Liver (tissue), 9 donors: ENCODE measurements around the gene MLEC. TPM values are rescaled to one million over a fixed set of nuclear protein-coding genes. Genes with fewer than 3 reads are reported as not detected.

Source experiments
- DNase-seq: peaks from one replicate; pipeline ENCODE4 v3.0.0-alpha.2; 2017; ENCODE audit warnings: low spot score
- H3K27ac ChIP-seq, 2 donors: one replicate each; pipeline ENCODE4 v1.7.0; 2013; ENCODE audit warnings: inconsistent platforms in 2 of 2, low read length in 2 of 2, control low read depth in 1 of 2, low read depth in 1 of 2, mild to moderate bottlenecking in 1 of 2
- H3K27me3 ChIP-seq, 4 donors: one replicate each; pipeline versions ENCODE4 v1.6.1 to v1.7.0; 2013; ENCODE audit warnings: low read length in 3 of 4, inconsistent platforms in 1 of 4, mild to moderate bottlenecking in 1 of 4, moderate library complexity in 1 of 4; ENCODE audit not compliant: control insufficient read depth in 4 of 4, insufficient read depth in 4 of 4
- H3K36me3 ChIP-seq, 4 donors: one replicate each; pipeline versions ENCODE4 v1.6.1 to v1.7.0; 2013; ENCODE audit warnings: low read length in 3 of 4, mild to moderate bottlenecking in 3 of 4, low read depth in 1 of 4, moderate library complexity in 1 of 4; ENCODE audit not compliant: control insufficient read depth in 4 of 4, insufficient read depth in 3 of 4
- H3K4me1 ChIP-seq, 4 donors: one replicate each; pipeline versions ENCODE4 v1.6.1 to v1.7.0; 2013; ENCODE audit warnings: low read length in 3 of 4, mild to moderate bottlenecking in 3 of 4, moderate library complexity in 1 of 4; ENCODE audit not compliant: control insufficient read depth in 4 of 4, insufficient read depth in 4 of 4
- H3K4me3 ChIP-seq, 3 donors: one replicate each; pipeline versions ENCODE4 v1.6.1 to v1.7.0; 2013; ENCODE audit warnings: low read length in 3 of 3, control low read depth in 1 of 3, low read depth in 1 of 3, mild to moderate bottlenecking in 1 of 3
- H3K9ac ChIP-seq, 2 donors: one replicate each; pipeline ENCODE4 v1.7.0; 2013; ENCODE audit warnings: low read length in 2 of 2, mild to moderate bottlenecking in 2 of 2, moderate library complexity in 2 of 2, control low read depth in 1 of 2, low read depth in 1 of 2
- H3K9me3 ChIP-seq, 4 donors: one replicate each; pipeline versions ENCODE4 v1.6.1 to v1.7.0; 2013; ENCODE audit warnings: low read length in 3 of 4; ENCODE audit not compliant: control insufficient read depth in 4 of 4
- EGR1 ChIP-seq, 2 donors: IDR thresholded peaks; 2 replicates each; pipeline ENCODE4 v1.6.1; 2016 to 2018; ENCODE audit warnings: antibody characterized with exemption in 2 of 2, low read depth in 2 of 2
- FOXA1 ChIP-seq: IDR thresholded peaks from 2 replicates; pipeline ENCODE4 v1.6.1; 2016; ENCODE audit warnings: antibody characterized with exemption
- FOXA2 ChIP-seq: IDR thresholded peaks from 2 replicates; pipeline ENCODE4 v1.6.1; 2016; ENCODE audit warnings: antibody characterized with exemption
- GABPA ChIP-seq, 2 donors: IDR thresholded peaks in 1 of 2; conservative IDR thresholded peaks in 1 of 2; 2 replicates each; pipeline ENCODE4 v1.6.1; 2016; ENCODE audit warnings: antibody characterized with exemption in 2 of 2, mild to moderate bottlenecking in 1 of 2, moderate library complexity in 1 of 2
- HNF4A ChIP-seq, 2 donors: conservative IDR thresholded peaks; 2 replicates each; pipeline ENCODE4 v1.6.1; 2016; ENCODE audit warnings: antibody characterized with exemption in 2 of 2, mild to moderate bottlenecking in 2 of 2
- HNF4G ChIP-seq: IDR thresholded peaks from 2 replicates; pipeline ENCODE4 v1.6.1; 2016; ENCODE audit warnings: antibody characterized with exemption
- JUND ChIP-seq, 2 donors: IDR thresholded peaks; 2 replicates each; pipeline ENCODE4 v1.6.1; 2016; ENCODE audit warnings: antibody characterized with exemption in 2 of 2
- NR2F2 ChIP-seq: IDR thresholded peaks from 2 replicates; pipeline ENCODE4 v1.6.1; 2016; ENCODE audit warnings: antibody characterized with exemption
- RAD21 ChIP-seq, 2 donors: IDR thresholded peaks; 2 replicates each; pipeline ENCODE4 v1.6.1; 2016; ENCODE audit warnings: antibody characterized with exemption in 2 of 2, mild to moderate bottlenecking in 2 of 2
- RXRA ChIP-seq, 2 donors: IDR thresholded peaks; 2 replicates each; pipeline ENCODE4 v1.6.1; 2017 to 2018; ENCODE audit warnings: antibody characterized with exemption in 2 of 2, mild to moderate bottlenecking in 1 of 2
- SP1 ChIP-seq: IDR thresholded peaks from 2 replicates; pipeline ENCODE4 v1.6.1; 2018; ENCODE audit warnings: antibody characterized with exemption, mild to moderate bottlenecking
- TAF1 ChIP-seq: conservative IDR thresholded peaks from 2 replicates; pipeline ENCODE4 v1.6.1; 2016; ENCODE audit warnings: antibody characterized with exemption, mild to moderate bottlenecking
- YY1 ChIP-seq: IDR thresholded peaks from 2 replicates; pipeline ENCODE4 v1.6.1; 2016; ENCODE audit warnings: antibody characterized with exemption, mild to moderate bottlenecking
- WGBS: extraction: QIAGEN DNeasy Blood & Tissue Kit; methylation state at CpG from one replicate; pipeline ENCODE4 v1.1.7; 2013; 5-methylcytosine and 5-hydroxymethylcytosine counted together
- polyA plus RNA-seq, 2 donors: library from polyadenylated mRNA; stranded (reverse) in 1 of 2; unstranded in 1 of 2; fragments of 200-250 nt in 1 of 2; fragments of >200 nt in 1 of 2; fragmentation: Nextera tagmentation in 1 of 2; extraction: Ambion mirVana in 1 of 2; gene quantifications; one replicate each; pipeline versions ENCODE4 v1.2.1 to v1.2.3, GENCODE V29; 2013 to 2015
- total RNA-seq, 2 donors: library from RNA; depleted of rRNA; stranded (reverse); fragments of >200 nt; gene quantifications; one replicate each; pipeline ENCODE4 v1.2.3, GENCODE V29; 2014
- TF ChIP-seq, protein P1 (sequence below): IDR thresholded peaks from 2 replicates; pipeline ENCODE4 v1.6.1; 2016; ENCODE audit warnings: antibody characterized with exemption
- TF ChIP-seq, protein P2 (sequence below): fragments of 150-350 bp; IDR thresholded peaks from 2 replicates; pipeline ENCODE4 v1.5.1; 2017; ENCODE audit warnings: improper control_type of control experiment, low read depth, low read length; ENCODE audit not compliant: missing input control
- TF ChIP-seq, protein P3 (sequence below): IDR thresholded peaks from 2 replicates; pipeline ENCODE4 v1.6.1; 2016; ENCODE audit warnings: antibody characterized with exemption
- TF ChIP-seq, protein P4 (sequence below): IDR thresholded peaks from 2 replicates; pipeline ENCODE4 v1.6.1; 2016; ENCODE audit warnings: antibody characterized with exemption, mild to moderate bottlenecking
- TF ChIP-seq, protein P5 (sequence below): IDR thresholded peaks from 2 replicates; pipeline ENCODE4 v1.6.1; 2016; ENCODE audit warnings: antibody characterized with exemption
- donor health status: healthy.
- donor health status: healthy.
- donor health status: healthy.
- donor health status: healthy.
- donor health status: healthy.

Gene MLEC
- total and polyA plus RNA-seq, 4 donors: 61.4 to 170 (median 115) TPM

DNA sequence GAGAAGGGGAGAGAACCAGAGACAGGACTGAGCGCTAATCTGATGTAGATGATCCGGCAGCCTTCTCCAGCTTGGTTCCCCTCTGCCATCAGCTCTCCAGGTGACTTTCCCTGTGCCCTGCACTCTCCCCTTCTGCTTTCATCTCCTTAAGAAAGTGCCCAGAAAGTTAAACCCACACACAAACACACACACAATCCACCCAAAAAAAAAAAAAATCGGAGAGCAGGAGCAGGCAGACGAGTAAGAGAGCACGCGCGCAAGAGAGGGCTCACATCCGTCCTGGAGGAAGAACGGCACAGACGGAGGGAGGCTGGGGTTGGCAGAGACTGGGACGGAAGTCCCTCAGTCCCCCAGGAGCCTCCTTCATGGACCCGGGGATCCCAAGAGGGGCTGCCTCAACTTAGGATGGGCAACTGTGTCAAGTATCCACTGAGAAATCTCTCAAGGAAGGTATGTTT is 36.7 kb upstream of the MLEC start (continued):
- TF ChIP-seq RXRA (IDR thresholded peaks at IDR 0.05): no peak

DNA sequence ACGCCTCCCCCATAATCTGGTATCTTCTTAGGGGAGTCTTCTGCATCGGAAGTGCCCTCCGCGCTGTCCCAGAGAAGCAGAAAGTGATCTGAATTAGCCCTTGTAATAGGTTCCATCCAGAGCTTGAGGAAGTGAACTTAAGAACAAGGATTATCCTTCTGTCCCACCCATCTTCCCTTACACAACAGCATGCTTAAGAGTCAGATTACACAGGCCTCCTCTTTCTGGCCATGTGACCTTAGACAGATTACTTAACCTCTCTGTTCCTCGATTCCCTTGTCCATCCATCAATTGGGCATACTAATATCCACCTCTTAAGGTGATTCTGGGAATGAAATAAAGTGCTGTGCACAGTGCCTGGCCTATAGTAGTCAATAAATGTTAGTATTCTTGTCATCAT is 35.1 kb upstream of the MLEC start:
- WGBS: 57% methylated on average over 5 of the region's 5 CpGs
- Histone ChIP-seq H3K36me3 (no peaks in the 10 kb centered on the region), H3K4me1 (peaks cover 0 to 3% (median 1%) of the 10 kb centered on the region in 4 donors), H3K9ac (no peak overlapping the region), H3K4me3 (no peak overlapping the region), H3K27me3 (no peaks in the 10 kb centered on the region), H3K9me3 (no peaks in the 10 kb centered on the region), H3K27ac (no peak overlapping the region)
- no peak for DNase-seq
- no peak for TF ChIP-seq SP1
- TF ChIP-seq FOXA2: no peak
- no peak for TF ChIP-seq NR2F2
- no peak for TF ChIP-seq YY1
- no peak for TF ChIP-seq RAD21 (IDR thresholded peaks at IDR 0.05)
- TF ChIP-seq, protein P1, sequence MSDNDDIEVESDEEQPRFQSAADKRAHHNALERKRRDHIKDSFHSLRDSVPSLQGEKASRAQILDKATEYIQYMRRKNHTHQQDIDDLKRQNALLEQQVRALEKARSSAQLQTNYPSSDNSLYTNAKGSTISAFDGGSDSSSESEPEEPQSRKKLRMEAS: no peak
- TF ChIP-seq FOXA1: no peak
- no peak for TF ChIP-seq EGR1 (IDR thresholded peaks at IDR 0.05; ENCODE audit: low read depth in 2 of 2)
- TF ChIP-seq, protein P2, sequence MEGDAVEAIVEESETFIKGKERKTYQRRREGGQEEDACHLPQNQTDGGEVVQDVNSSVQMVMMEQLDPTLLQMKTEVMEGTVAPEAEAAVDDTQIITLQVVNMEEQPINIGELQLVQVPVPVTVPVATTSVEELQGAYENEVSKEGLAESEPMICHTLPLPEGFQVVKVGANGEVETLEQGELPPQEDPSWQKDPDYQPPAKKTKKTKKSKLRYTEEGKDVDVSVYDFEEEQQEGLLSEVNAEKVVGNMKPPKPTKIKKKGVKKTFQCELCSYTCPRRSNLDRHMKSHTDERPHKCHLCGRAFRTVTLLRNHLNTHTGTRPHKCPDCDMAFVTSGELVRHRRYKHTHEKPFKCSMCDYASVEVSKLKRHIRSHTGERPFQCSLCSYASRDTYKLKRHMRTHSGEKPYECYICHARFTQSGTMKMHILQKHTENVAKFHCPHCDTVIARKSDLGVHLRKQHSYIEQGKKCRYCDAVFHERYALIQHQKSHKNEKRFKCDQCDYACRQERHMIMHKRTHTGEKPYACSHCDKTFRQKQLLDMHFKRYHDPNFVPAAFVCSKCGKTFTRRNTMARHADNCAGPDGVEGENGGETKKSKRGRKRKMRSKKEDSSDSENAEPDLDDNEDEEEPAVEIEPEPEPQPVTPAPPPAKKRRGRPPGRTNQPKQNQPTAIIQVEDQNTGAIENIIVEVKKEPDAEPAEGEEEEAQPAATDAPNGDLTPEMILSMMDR: no peak
- TF ChIP-seq, protein P3, sequence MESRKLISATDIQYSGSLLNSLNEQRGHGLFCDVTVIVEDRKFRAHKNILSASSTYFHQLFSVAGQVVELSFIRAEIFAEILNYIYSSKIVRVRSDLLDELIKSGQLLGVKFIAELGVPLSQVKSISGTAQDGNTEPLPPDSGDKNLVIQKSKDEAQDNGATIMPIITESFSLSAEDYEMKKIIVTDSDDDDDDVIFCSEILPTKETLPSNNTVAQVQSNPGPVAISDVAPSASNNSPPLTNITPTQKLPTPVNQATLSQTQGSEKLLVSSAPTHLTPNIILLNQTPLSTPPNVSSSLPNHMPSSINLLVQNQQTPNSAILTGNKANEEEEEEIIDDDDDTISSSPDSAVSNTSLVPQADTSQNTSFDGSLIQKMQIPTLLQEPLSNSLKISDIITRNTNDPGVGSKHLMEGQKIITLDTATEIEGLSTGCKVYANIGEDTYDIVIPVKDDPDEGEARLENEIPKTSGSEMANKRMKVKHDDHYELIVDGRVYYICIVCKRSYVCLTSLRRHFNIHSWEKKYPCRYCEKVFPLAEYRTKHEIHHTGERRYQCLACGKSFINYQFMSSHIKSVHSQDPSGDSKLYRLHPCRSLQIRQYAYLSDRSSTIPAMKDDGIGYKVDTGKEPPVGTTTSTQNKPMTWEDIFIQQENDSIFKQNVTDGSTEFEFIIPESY: no peak
- TF ChIP-seq RXRA (IDR thresholded peaks at IDR 0.05): no peak
- TF ChIP-seq JUND (IDR thresholded peaks at IDR 0.05): no peak
- TF ChIP-seq, protein P4, sequence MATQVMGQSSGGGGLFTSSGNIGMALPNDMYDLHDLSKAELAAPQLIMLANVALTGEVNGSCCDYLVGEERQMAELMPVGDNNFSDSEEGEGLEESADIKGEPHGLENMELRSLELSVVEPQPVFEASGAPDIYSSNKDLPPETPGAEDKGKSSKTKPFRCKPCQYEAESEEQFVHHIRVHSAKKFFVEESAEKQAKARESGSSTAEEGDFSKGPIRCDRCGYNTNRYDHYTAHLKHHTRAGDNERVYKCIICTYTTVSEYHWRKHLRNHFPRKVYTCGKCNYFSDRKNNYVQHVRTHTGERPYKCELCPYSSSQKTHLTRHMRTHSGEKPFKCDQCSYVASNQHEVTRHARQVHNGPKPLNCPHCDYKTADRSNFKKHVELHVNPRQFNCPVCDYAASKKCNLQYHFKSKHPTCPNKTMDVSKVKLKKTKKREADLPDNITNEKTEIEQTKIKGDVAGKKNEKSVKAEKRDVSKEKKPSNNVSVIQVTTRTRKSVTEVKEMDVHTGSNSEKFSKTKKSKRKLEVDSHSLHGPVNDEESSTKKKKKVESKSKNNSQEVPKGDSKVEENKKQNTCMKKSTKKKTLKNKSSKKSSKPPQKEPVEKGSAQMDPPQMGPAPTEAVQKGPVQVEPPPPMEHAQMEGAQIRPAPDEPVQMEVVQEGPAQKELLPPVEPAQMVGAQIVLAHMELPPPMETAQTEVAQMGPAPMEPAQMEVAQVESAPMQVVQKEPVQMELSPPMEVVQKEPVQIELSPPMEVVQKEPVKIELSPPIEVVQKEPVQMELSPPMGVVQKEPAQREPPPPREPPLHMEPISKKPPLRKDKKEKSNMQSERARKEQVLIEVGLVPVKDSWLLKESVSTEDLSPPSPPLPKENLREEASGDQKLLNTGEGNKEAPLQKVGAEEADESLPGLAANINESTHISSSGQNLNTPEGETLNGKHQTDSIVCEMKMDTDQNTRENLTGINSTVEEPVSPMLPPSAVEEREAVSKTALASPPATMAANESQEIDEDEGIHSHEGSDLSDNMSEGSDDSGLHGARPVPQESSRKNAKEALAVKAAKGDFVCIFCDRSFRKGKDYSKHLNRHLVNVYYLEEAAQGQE: no peak
- TF ChIP-seq HNF4G: no peak
- TF ChIP-seq GABPA (IDR thresholded peaks at IDR 0.05 in 1 of 2, conservative IDR thresholded peaks at IDR 0.05 in 1 of 2): no peak
- no peak for TF ChIP-seq HNF4A (conservative IDR thresholded peaks at IDR 0.05)
- TF ChIP-seq, protein P5, sequence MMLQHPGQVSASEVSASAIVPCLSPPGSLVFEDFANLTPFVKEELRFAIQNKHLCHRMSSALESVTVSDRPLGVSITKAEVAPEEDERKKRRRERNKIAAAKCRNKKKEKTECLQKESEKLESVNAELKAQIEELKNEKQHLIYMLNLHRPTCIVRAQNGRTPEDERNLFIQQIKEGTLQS: no peak
- no peak for TF ChIP-seq TAF1
